SJCRH30 (cell line): ENCODE data around the gene PCDHGA5. TPM values are rescaled to one million over a fixed set of nuclear protein-coding genes. Genes with fewer than 3 reads are reported as not detected.
A peak's percentile ranks its signal among the peaks of the same experiment; 100 is the strongest.
"Not testable (repeated sequence)": the region's sequence is repeated elsewhere in the genome, so short reads cannot be mapped to it uniquely, and the experiment has no call there.

Experiments used
- DNase-seq, 2 experiments: peaks; one replicate each; pipeline ENCODE4 v3.0.0-alpha.2; 2015 to 2020
- H3K27ac ChIP-seq: fragments of 250-450 bp; sonication (Bioruptor Pico); 2 replicates; pipeline ENCODE4 v1.5.1; 2020; ENCODE audit warnings: mild to moderate bottlenecking, moderate library complexity
- H3K27me3 ChIP-seq: fragments of 250-450 bp; sonication (Bioruptor Pico); 2 replicates; pipeline ENCODE4 v1.5.1; 2020; ENCODE audit warnings: mild to moderate bottlenecking, moderate library complexity
- H3K36me3 ChIP-seq: fragments of 250-450 bp; sonication (Bioruptor Pico); 2 replicates; pipeline ENCODE4 v1.5.1; 2020; ENCODE audit warnings: mild to moderate bottlenecking, moderate library complexity
- H3K4me1 ChIP-seq: fragments of 250-450 bp; sonication (Bioruptor Pico); 2 replicates; pipeline ENCODE4 v1.5.1; 2020; ENCODE audit warnings: mild to moderate bottlenecking, moderate library complexity
- H3K4me3 ChIP-seq: fragments of 250-450 bp; sonication (Bioruptor Pico); 2 replicates; pipeline ENCODE4 v1.5.1; 2020; ENCODE audit warnings: mild to moderate bottlenecking, moderate library complexity
- H3K9me3 ChIP-seq: fragments of 250-450 bp; sonication (Bioruptor Pico); replicated peaks from 2 replicates; pipeline ENCODE4 v1.5.1; 2020; ENCODE audit warnings: mild to moderate bottlenecking, moderate library complexity
- total RNA-seq: library from RNA; depleted of rRNA; stranded (reverse); fragments of >200 nt; shearing (Covaris generic); gene quantifications from 2 replicates; pipeline ENCODE4 v1.2.3, GENCODE V29; 2014; rRNA removed

PCDHGA5 gene
- total RNA-seq, 1 experiment from 2014 or later, result 6.9 TPM

DNA sequence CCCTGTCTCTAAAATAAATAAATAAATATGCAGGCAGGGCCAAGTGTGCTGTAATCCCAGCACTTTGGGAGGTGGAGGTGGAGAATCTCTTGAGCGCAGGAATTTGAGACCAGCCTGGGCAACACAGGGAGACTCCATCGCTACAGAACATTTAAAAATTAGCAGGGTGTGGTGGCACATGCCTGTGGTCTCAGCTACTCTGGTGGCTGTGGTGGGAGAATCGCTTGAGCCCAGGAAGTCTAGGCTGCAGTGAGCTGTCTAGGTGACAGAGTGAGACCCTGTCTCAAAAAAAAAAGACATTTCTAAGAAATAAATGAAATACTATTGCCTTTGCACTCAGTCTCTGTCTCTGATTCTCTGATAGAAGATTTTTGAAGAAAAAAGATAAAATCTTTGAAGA lies 47.6 kb downstream of the PCDHGA5 start:
- Histone ChIP-seq H3K36me3 (peaks cover 16% of the 10 kb centered on the region), H3K27me3 (no peaks in the 10 kb centered on the region), H3K4me3 (no peak overlapping the region), H3K4me1 (no peaks in the 10 kb centered on the region), H3K27ac (no peak overlapping the region), H3K9me3 (peaks cover 12% of the 10 kb centered on the region; the same call in 1 of the 2 replicates)
- no peak for DNase-seq

DNA sequence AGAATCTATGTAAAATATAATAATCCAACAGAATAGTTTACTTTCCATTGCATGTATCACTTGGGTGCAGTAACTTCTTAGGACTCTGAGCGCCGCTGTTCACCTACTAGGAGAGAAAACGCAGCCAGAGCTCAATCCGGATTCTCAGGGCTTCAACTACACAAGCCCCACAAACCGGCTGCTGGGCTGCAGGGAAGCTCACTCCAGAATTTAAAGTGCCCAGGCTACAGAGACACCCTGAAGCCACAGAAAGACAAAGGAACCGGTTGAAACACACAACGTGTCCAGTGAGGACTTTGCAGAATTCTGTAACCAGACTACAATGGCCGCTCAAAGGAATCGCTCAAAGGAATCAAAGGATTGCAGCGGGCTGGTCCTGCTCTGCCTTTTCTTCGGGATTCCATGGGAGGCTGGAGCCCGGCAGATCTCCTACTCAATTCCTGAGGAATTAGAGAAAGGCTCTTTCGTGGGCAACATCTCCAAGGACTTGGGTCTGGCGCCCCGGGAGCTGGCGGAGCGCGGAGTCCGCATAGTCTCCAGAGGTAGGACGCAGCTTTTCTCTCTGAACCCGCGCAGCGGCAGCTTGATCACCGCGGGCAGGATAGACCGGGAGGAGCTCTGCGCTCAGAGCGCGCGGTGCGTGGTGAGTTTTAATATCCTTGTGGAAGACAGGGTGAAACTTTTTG lies 49.0 kb downstream of the PCDHGA5 start, which contains the start of gene PCDHGA10:
Gene PCDHGA10, plus strand, starts transcription at position 134 of the 686 bp plus-strand sequence. Its CDS starts 189 bp downstream, at position 323.
- Histone ChIP-seq H3K36me3 (peaks cover 19% of the 10 kb centered on the region), H3K4me1 (no peaks in the 10 kb centered on the region), H3K27ac (no peak within 1 kb of the TSS), H3K27me3 (no peaks in the 10 kb centered on the region), H3K4me3 (no peak within 1 kb of the TSS), H3K9me3 (peaks cover 17% of the 10 kb centered on the region)
- DNase-seq, result peak in 1 of 2 experiments; percentile 4

DNA sequence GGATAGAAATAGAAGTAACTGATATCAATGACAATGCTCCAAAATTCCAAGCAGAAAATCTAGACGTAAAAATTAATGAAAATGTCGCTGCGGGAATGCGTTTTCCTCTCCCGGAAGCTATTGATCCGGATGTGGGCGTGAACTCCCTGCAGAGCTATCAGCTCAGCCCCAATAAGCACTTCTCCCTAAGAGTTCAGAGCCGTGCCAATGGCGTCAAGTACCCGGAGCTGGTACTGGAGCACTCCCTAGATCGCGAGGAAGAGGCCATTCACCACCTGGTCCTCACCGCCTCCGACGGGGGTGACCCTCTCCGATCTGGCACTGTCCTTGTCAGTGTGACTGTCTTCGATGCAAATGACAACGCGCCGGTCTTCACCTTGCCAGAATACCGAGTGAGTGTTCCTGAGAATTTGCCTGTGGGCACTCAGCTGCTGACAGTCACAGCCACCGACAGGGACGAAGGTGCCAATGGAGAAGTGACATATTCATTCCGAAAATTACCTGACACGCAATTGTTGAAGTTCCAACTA lies 49.6 kb downstream of the PCDHGA5 start:
- no peaks in the 10 kb centered on the region for H3K4me1 ChIP-seq
- H3K9me3 ChIP-seq, result peaks cover 17% of the 10 kb centered on the region
- DNase-seq, result no peak
- no peak overlapping the region for H3K27ac ChIP-seq
- no peak overlapping the region for H3K4me3 ChIP-seq
- peaks cover 19% of the 10 kb centered on the region for H3K36me3 ChIP-seq
- no peaks in the 10 kb centered on the region for H3K27me3 ChIP-seq

DNA sequence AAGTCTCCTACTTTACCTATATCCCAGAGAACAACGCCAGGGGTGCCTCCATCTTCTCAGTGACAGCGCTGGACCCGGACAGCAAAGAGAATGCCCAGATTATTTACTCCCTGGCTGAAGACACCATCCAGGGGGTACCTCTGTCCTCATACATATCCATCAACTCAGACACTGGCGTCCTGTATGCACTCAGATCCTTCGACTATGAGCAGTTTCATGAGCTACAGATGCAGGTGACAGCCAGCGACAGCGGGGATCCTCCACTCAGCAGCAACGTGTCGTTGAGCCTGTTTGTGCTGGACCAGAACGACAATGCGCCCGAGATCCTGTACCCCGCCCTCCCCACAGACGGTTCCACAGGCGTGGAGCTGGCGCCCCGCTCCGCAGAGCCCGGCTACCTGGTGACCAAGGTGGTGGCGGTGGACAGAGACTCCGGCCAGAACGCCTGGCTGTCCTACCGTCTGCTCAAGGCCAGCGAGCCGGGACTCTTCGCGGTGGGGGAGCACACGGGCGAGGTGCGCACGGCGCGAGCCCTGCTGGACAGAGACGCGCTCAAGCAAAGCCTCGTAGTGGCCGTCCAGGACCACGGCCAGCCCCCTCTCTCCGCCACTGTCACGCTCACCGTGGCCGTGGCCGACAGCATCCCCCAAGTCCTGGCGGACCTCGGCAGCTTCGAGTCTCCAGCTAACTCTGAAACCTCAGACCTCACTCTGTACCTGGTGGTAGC lies 50.7 kb downstream of the PCDHGA5 start:
- DNase-seq, H3K4me1 ChIP-seq, H3K27me3 ChIP-seq, H3K27ac ChIP-seq, H3K4me3 ChIP-seq: not testable (repeated sequence)
- H3K36me3 ChIP-seq, result peaks cover 17% of the 10 kb centered on the region
- H3K9me3 ChIP-seq, result peaks cover 17% of the 10 kb centered on the region

DNA sequence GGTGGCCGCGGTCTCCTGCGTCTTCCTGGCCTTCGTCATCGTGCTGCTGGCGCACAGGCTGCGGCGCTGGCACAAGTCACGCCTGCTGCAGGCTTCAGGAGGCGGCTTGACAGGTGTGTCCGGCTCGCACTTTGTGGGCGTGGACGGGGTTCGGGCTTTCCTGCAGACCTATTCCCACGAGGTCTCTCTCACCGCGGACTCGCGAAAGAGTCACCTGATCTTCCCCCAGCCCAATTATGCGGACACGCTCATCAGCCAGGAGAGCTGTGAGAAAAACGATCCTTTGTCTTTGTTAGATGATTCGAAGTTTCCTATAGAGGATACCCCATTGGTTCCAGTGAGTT lies 51.3 kb downstream of the PCDHGA5 start:
- not testable (repeated sequence) for DNase-seq, H3K27ac ChIP-seq, H3K27me3 ChIP-seq, H3K4me3 ChIP-seq, H3K4me1 ChIP-seq
- H3K36me3 ChIP-seq, result peaks cover 18% of the 10 kb centered on the region
- H3K9me3 ChIP-seq, result peaks cover 17% of the 10 kb centered on the region

Other genes starting within 250 kb of the PCDHGA5 start
- 0.25 and 0.42 TPM in 2 replicates for gene PCDHB4, start 242.3 kb upstream of the PCDHGA5 start, total RNA-seq
- gene PCDHB5, start 229.0 kb upstream of the PCDHGA5 start, total RNA-seq, result 20.4 and 23.8 TPM in 2 replicates
- 0.15 and 0.26 TPM in 2 replicates for gene PCDHB6, start 214.1 kb upstream of the PCDHGA5 start, total RNA-seq
- gene PCDHB7, start 191.5 kb upstream of the PCDHGA5 start, total RNA-seq, result 1.1 and 1.3 TPM in 2 replicates
- 17.8 and 18.6 TPM in 2 replicates for gene PCDHB8, start 186.4 kb upstream of the PCDHGA5 start, total RNA-seq
- 5.6 and 6.8 TPM in 2 replicates for gene PCDHB16, start 181.8 kb upstream of the PCDHGA5 start, total RNA-seq
- 4.9 and 5.1 TPM in 2 replicates for gene PCDHB9, start 177.0 kb upstream of the PCDHGA5 start, total RNA-seq
- gene PCDHB10, start 171.8 kb upstream of the PCDHGA5 start, total RNA-seq, result 9.7 and 9.8 TPM in 2 replicates
- 8.9 and 9.8 TPM in 2 replicates for gene PCDHB11, start 164.5 kb upstream of the PCDHGA5 start, total RNA-seq
- 4.5 and 4.7 TPM in 2 replicates for gene PCDHB12, start 155.4 kb upstream of the PCDHGA5 start, total RNA-seq
- 3.0 and 3.2 TPM in 2 replicates for gene PCDHB13, start 150.2 kb upstream of the PCDHGA5 start, total RNA-seq
- gene PCDHB14, start 140.8 kb upstream of the PCDHGA5 start, total RNA-seq, result 10.9 and 11.2 TPM in 2 replicates
- 0.86 and 0.91 TPM in 2 replicates for gene PCDHB15, start 118.8 kb upstream of the PCDHGA5 start, total RNA-seq
- gene SLC25A2, start 60.1 kb upstream of the PCDHGA5 start, total RNA-seq, result 0.08 TPM in 1 of 2 replicates, not detected in the other
- gene TAF7, start 43.4 kb upstream of the PCDHGA5 start, total RNA-seq, result 115 and 130 TPM in 2 replicates
- 3.5 and 3.6 TPM in 2 replicates for gene PCDHGA1, start 33.6 kb upstream of the PCDHGA5 start, total RNA-seq
- 0.71 and 1.0 TPM in 2 replicates for gene PCDHGA2, start 25.4 kb upstream of the PCDHGA5 start, total RNA-seq
- gene PCDHGA3, start 20.3 kb upstream of the PCDHGA5 start, total RNA-seq, result 0.56 and 0.67 TPM in 2 replicates
- 21.1 and 23.4 TPM in 2 replicates for gene PCDHGB1, start 14.1 kb upstream of the PCDHGA5 start, total RNA-seq
- gene PCDHGA4, start 9.1 kb upstream of the PCDHGA5 start, total RNA-seq, result 12.9 and 14.7 TPM in 2 replicates
- gene PCDHGB2, start 4.2 kb upstream of the PCDHGA5 start, total RNA-seq, result 8.9 and 9.8 TPM in 2 replicates
- gene PCDHGB3, start 6.1 kb downstream of the PCDHGA5 start, total RNA-seq, result 5.2 and 7.4 TPM in 2 replicates
- 4.9 and 5.8 TPM in 2 replicates for gene PCDHGA6, start 9.7 kb downstream of the PCDHGA5 start, total RNA-seq
- 3.6 and 4.7 TPM in 2 replicates for gene PCDHGA7, start 18.6 kb downstream of the PCDHGA5 start, total RNA-seq
- 1.7 and 3.1 TPM in 2 replicates for gene PCDHGB4, start 23.5 kb downstream of the PCDHGA5 start, total RNA-seq
- gene PCDHGA8, start 28.5 kb downstream of the PCDHGA5 start, total RNA-seq, result 3.3 and 3.4 TPM in 2 replicates
- 1.6 and 2.2 TPM in 2 replicates for gene PCDHGB5, start 33.8 kb downstream of the PCDHGA5 start, total RNA-seq
- 1.8 and 2.3 TPM in 2 replicates for gene PCDHGA9, start 38.6 kb downstream of the PCDHGA5 start, total RNA-seq
- 1.4 and 2.6 TPM in 2 replicates for gene PCDHGB6, start 43.9 kb downstream of the PCDHGA5 start, total RNA-seq
- gene PCDHGA10, start 48.8 kb downstream of the PCDHGA5 start, total RNA-seq, result 1.3 and 1.6 TPM in 2 replicates
- gene PCDHGB7, start 53.5 kb downstream of the PCDHGA5 start, total RNA-seq, result 0.91 and 1.8 TPM in 2 replicates
- 1.3 and 1.4 TPM in 2 replicates for gene PCDHGA11, start 56.9 kb downstream of the PCDHGA5 start, total RNA-seq
- gene PCDHGA12, start 66.3 kb downstream of the PCDHGA5 start, total RNA-seq, result 1.2 and 1.4 TPM in 2 replicates
- 105 and 109 TPM in 2 replicates for gene PCDHGC3, start 111.8 kb downstream of the PCDHGA5 start, total RNA-seq
- gene PCDHGC4, start 120.9 kb downstream of the PCDHGA5 start, total RNA-seq, result 3.4 and 3.6 TPM in 2 replicates
- 1.3 and 2.8 TPM in 2 replicates for gene PCDHGC5, start 124.9 kb downstream of the PCDHGA5 start, total RNA-seq